Measurements from ENCODE around the gene SMS. TPM values are rescaled to one million over a fixed set of nuclear protein-coding genes. Genes with fewer than 3 reads are reported as not detected.

The SMS gene
- total RNA-seq, 1 donor from 2014 or later = 174 TPM

DNA sequence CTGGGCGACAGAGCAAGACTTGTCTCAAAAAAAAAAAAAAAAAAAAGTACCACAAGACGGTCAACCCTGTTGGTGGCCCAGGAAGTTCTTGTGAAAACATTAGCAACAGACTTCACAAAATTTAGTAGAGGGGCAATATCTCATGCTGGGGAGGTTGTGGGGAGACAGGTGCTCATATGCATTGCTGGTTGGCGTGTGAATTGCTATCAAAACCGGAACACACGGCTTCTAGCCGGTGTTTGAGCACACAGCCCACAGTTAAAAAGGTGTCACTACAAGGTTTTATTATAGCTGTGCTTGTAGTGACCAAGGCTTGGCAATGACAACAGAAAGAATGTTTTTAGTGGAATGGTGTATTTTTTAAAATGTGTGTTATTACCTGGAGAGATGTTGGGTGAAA is 41.8 kb downstream of the SMS start:
- no peak for DNase-seq

DNA sequence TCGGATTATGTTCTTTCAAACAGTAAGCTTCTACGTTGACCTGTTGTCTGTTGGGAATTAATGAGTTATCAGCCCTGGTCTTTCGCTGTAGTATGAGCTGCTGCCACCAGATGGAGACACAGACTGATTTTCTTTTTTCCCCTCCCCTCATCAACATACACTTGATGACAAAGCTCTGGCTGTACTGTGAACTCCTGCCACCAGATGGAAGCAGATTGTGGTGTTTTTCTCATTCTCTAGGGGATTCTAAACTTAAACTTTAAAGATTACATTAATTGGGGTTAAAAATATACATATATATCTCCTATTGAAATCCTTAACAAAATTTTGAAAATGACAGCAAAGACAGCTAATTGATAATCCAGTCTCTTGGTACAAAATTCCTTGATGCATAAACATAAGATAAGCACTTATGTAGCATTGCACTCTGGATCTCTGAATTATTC is 44.8 kb downstream of the SMS start:
- DNase-seq = peak; percentile 29

DNA sequence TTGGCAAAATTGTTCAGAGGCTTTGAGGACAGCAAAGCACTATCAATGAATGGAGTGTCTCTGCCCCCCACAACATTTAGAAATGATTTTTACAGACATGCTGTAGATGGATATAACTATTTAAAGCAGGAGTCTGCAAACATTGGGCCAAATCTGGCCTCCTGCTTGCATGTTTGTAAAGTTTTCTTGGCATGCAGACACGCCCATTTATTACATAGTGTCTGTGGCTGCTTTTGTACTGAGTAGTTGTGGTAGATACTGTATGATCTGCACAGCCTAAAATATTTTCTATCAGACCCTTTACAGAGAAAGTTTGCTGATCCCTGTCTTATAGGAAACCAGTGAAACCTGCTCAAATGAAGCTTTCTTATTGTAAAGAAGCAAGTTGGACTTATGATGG is 46.1 kb downstream of the SMS start:
- DNase-seq = no peak

DNA sequence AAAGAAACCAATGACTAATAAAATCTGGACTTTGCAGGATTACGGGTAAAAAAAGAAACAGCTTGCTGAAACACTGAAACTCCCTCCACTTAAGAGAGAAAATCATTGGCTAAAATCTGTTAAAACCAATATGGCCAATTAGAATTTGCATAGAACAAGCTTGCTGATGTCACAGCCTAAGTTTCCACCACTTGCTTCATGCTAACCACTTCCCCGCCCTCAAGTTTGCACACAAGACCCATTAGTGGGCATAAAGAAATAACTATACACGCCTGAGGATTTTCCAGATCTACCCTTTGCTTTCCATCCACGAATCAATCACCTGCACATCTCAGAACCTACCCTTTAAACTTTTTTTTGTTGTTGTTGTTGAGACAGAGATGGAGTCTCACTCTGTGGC is 48.9 kb downstream of the SMS start:
- DNase-seq = no peak

DNA sequence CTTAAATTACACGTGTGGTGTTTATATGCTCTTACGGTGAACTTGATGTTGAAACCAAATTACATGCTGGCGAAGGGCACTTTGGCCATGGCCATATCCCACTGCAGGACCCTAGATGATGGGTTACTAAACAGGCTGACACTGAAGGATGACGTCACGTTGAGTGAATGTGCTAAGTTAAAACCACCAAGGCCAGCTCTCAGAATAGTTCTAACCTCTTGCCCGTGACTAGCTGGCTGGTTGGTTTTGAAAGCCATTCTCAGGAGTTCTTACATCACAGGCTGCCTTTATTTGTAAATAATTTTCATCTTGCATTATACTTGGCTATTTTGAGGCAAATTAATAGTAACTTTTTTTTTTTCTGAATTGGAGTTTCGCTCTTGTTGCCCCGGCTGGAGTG is 50.3 kb downstream of the SMS start:
- no peak for DNase-seq

DNA sequence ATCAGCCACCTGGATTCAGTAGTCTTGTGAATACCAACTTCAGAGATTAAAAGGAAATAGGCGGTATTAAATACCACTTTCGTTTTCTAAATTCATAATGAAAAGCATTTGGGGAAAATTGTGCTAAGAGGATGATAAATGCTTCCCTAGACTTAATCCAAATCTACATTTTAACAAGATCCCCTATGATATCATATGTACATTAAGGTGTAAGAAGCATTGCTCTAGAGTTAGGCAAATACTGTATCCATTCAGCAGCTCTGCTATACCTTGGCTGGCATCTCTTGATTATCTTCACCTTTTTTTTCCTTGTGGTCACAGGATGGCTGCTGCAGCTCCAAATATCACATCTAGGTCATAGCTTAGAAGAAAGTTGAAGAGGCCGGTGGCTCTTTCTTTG is 51.0 kb downstream of the SMS start:
- DNase-seq = no peak

DNA sequence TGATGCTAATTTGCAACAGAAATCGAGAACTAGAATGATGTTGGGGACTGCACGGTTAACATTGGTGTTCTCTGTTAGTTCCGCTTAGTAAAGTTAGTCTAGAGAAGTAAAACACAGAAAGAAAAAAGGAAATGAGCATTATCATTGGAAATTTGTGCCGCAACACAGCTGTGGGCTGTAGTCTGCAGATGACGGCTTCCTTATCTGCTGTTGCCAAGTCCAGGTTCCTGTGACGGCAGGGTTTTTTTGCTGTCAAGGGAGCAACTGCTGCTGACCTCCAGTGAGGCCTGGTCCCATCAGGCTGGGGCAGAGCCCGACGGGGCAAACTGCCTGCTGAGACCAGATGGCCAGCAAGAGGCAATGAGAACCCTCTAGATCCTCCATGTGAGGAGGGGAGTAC is 52.8 kb downstream of the SMS start:
- no peak for DNase-seq

DNA sequence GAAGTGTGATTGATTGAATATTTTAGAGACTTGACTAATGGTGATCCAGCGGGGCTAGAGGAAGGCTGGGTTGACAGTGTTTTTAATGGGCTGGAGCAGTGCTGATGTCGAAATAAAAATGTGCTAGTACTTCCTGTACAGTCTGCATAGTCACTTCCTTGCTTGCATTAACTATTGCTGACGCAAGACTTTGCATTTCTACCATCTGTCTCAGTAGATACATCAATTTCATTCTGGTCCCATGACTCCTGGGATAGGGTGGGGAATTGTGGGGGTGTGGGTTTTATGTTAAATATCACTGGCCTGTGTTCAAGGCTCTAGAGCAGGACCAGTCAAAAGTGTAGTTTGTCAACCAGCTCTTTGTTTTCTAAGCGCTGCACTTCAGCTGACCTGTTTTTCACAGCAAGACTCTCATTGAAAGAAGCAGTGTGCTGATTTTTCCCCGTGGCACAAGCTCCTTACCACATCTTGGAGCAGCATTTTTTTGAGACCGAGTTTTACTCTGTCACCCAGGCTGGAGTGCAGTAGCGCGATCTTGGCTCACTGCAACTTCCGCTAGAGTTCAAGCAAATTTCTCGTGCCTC is 56.5 kb downstream of the SMS start:
- no peak for DNase-seq

DNA sequence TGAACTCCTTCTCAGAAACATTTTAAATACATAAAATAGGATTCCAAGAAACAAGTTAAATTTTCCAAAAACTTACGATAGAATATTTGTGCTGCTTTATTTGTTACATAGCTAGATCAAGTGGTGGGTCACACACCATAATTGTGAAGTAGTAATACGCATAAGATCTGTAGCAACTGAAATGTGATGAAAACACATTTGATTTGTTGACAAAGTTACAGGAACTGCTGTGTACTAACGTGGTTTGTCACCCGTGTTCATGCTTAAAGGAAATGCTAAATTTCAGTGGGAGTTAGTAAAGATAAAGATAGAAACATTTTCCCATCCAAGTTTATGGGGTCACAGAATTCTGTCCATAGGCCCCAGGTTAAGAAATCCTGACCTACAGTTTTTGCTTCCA is 57.5 kb downstream of the SMS start:
- DNase-seq = no peak

DNA sequence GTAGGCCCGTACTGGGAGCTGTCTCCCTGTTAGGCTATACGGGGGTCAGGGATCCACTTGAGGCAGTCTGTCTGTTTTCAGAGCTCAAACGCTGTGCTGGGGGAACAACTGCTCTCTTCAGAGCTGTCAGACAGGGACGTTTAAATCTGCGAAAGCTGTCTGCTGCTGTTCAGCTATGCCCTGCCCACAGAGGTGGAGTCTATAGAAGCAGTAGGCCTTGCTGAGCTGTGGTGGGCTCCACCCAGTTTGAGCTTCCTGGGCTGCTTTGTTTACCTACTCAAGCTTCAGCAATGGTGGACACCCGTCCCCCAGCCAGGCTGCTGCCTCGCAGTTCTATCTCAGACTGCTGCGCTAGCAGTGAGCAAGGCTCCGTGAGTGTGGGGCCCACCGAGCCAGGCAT is 64.4 kb downstream of the SMS start:
- no peak for DNase-seq

DNA sequence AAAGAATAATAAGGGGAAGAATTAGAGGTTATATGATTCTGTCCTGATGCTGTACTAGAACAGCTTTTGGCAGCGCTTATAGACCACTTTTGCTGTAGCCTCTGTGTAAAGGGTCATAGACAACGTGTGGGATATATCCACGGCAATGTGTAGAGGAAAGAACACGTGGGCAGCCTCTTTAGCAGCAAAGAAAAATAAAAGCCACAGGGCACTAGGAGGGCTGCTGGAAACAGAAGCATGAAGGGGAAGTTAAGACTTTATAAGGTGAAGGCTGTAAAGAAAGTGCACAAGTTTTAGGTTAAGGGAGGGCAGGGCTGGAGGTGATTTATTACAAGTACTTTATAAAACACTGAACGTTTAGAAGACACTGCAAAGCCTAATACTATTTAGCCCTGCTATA is 71.5 kb downstream of the SMS start:
- DNase-seq = no peak

DNA sequence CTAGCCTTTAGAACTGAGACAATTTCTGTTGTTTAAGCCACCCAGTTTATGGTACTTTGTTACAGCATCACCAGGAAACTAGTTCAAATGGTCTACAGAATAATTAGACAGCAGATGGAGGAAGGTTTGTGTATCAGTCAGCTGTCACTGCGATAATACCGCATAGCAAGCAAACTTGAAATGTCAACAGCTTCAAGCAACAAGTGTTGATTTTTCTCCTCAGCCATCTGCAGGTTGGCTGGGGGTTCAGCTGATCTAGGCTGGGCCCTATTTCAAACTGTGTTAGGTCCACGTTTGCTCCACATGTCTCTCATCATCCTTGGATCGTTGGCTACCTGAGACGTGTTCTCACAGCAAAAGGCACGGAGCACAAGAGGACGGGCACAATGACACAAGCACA is 72.4 kb downstream of the SMS start:
- no peak for DNase-seq

DNA sequence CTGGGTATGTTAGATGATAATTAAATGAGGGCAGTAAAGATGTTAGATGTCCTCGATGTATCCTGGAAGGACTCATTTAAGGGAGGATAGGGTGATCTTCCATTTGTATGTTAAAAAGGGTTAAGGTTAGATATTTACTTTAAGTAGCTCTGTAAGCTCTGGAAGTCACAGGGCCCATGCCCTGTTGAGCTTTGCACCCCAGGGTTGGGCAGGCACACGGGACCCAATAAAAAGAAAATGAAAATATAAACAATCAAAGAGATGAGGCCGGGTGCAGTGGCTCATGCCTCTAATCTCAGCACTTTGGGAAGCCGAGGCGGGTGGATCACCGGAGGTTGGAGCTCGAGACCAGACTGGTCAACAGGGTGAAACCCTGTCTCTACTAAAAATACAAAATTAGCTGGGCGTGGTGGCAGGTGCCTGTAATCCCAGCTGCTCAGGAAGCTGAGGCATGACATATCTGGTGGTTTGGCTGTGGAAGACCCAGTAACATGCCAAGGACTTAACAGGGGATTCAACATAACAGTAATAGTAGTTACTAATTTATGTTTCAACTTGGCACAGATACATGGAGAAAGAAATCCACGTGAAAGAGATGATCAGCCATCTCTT is 74.7 kb downstream of the SMS start:
- no peak for DNase-seq

DNA sequence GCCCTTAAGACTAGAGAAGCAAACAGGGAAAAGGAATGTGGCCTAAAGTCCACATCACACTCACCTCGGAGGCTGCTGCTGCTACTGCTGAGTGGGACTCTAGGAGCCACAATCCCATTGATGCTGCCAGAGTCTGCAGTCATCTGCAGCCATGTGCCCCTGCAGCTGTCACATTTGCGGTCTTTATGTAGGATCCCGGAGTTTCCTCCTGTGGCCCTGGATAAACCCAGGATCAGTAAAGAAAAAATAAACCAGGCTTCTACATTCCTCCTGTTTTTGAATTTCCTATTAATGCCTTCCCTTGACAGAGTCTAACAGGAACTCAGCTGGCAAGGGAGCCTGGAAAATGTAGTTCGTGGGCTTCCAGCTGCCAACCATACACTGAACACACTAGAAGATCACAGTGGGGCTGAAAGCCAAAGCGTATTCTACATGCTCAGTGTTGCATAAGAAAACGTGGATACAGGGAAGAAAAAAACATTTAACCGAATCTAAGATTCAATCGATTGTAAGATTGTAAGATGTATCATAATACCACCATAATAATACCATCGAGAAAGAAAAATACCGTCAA is 81.3 kb downstream of the SMS start:
- no peak for DNase-seq

DNA sequence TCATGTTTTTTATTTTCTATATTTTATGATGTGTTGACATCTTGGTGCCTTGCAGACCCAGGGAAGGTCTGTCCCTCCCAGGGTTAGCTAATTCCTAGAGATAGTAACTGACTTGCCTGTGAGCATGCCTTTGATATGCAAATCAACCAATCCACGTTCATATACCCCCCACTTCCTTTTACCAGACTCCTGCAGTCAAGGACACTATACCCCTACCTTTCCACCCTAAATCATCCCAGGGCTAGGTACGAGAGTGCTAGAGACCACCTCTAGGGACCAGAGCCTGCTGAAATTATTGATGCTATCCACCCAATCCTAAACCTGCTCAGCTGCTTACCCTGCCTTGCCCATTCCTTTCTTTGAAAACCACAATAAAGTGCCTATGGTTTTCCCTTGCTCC is 84.1 kb downstream of the SMS start:
- DNase-seq = no peak

DNA sequence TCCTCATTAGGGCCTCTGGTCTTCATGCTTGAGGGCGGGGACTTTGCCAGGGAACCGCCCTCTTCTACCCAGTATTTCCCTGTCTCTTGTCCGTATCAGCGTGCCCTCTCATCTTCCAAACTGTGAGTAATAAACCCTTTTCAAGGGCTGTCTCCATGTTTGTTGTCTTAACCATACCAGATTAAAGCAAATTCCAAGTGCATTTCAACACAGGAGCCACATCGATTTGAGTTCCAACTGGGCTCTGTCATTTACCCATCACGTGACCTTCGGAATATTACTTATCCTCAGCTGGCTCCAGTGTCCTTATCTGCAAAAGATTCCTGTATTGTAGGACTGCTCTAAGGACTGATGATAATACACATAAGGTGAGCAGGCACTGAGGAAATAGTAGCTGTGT is 85.2 kb downstream of the SMS start:
- DNase-seq = no peak

DNA sequence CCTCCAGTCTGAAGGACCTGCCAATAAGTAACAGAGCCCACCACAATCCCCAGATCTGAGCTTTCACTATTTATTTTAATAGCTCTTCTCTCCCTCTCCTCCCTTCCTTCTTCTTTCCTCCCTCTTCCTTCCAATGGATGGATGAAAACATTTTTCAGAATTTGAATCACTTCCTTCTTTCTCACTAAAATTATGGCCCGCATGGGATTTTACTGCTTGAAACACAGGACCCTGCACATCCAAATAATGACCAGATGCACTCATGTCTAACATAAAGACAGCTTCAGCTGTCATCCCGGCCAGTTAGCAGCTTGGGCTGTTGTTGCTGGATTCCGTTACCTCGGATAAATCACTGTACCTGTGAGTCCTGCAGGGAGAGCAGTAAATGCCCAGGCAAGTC is 86.2 kb downstream of the SMS start:
- DNase-seq = no peak

DNA sequence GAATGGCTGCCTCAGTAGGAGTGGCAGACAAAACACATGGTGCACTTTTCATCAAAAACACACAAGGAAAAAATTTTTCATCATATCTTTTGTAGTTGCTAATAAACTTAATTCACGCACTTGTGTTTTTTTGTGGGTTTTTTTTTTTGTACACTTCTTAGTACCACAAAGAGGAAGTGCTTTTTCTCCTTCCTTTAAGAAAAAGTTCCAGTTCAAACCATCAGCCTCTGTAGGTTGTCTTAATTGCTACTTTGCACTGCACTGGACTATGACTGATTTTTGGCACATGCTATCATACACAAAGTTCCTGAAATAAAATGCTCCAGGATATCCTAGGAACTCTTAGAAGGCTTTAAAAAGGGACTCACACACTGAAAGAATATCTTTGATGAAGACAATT is 91.6 kb downstream of the SMS start, which contains the start of gene PHEX:
Gene PHEX, plus strand, starts transcription at position 242 of the 400 bp plus-strand sequence. CDS start 681 bp downstream, outside the sequence.
- DNase-seq = no peak

DNA sequence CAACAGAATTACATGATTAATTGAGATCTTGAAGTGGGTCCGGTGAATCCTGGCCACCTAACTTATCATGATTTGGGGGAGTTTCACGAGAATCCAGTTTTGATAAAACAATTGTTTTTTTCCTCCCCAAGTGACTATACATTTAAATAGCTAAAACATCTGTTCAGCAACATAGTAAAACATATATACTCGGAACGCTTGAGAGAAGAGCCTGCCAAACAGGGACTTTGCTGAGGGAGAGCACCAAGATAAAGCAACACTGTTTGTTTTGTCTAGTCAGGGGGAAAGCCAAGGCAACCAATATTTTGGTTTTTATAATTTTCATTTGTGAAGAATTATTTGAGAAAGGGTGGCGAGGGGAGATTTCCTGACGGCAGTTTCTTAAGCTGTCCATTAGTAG is 92.0 kb downstream of the SMS start:
- DNase-seq = no peak

DNA sequence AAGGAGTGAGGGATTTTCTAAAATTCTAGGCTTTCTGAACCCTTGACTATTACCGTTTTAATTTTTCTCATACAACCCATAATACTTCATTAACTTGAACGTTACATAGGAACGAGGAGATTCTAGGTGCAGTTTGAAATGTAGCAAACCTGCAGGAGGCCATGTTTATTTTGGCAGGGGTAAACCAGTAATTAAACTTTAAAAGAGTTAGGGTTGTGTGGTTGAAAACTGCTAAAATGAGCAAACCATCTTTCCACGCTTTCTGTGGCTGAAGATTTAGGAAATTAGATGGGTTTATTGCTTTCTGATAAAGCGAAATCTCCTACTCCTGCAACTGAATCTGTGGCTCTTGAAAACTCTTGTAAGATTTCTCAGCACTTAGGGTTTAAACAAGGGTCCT is 93.3 kb downstream of the SMS start:
- no peak for DNase-seq

DNA sequence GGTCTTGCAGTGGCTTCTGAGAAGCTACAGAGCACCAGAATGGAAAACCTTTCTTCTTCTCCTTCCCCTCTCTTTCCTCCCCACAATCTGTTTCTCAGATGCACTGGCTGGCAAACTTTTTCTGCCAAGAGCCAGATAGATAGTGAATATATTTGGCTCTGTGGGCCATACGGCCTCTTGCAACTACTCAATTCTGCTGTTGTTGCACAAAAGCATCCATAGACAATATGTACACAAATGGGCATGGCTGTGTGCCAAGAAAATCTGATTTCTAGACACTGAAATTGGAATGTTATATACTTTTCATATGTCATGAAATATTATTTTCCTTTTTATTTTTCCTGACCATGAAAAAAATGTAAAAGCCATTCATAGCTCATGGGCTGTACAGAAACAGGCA is 94.7 kb downstream of the SMS start:
- DNase-seq = no peak

DNA sequence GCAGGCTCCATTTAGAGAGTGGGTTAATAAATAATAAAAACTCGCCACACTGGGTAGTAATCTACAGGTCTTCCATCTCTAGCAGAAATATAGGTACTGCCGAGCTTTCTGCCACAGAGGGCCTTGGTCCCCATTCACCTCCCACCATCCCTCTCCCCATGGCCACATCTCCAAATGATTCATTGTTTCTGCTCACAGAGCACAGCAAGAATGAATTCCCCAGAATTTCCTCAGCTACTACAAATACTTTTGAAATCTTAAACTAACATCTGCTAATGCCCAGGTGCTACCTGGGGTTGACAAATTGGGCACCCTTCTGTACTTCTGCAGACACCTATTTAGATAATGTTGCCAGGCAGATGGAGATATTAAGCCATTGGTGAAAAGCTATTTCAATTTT is 96.7 kb downstream of the SMS start:
- DNase-seq = no peak

DNA sequence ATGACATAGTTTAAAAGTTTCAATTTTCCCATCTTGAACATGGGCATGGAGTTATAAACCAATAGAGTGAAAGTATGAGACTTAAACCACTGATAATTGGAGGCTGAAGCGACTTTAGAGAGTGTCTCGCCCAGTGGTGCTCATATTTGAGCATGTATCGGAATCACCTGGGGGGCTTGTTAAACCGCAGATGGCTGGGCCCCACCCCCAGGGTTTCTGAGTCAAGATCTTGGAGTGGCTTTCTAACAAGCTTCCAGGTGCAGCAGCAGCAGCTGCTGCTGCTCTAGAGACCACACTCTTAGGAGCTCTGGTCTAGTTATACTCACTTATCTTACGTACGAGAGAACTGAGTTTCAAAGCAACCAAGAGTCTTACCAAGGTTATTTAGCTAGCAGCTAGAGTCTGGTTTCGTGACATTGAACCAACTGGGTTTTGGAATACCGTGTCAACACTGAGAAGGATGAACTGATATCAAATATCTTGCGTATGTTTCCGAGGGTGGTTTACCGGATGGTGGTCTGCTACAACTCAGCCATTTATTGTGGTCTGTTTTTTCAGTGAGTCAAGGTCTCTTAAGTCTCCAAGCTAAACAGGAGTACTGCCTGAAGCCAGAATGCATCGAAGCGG is 97.5 kb downstream of the SMS start:
- DNase-seq = no peak

DNA sequence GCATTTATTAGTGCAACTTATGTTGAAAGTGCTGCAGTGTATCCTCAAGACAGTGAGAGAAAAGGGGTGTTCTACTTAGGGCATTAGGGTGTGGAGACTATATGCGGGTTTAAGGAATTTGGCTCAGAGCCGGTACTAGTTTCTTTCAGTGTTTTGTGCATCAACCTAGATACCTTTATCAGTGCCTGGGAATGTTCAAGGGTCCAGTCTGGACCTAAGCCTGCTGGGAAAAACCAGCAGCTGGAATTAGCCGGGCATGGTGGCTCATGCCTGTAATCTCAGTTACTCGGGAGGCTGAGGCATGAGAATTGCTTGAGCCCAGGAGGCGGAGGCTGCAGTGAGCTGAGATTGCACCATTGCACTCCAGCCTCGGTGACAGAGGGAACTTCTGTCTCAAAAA is 99.0 kb downstream of the SMS start:
- no peak for DNase-seq

Data from occipital lobe (tissue), 2 donors.